Sigmoid colon (tissue), 7 donors: ENCODE measurements around the gene FLNC. TPM values are rescaled to one million over a fixed set of nuclear protein-coding genes. Genes with fewer than 3 reads are reported as not detected.

Experiments
- DNase-seq: peaks from one replicate; pipeline ENCODE4 v3.0.0-alpha.2; 2019
- H3K27ac ChIP-seq, 4 donors: fragments of 200-600 bp; sonication (generic); one replicate each; pipeline ENCODE4 v1.5.1; 2016 to 2019; ENCODE audit warnings: mild to moderate bottlenecking in 1 of 4
- H3K27me3 ChIP-seq, 3 donors: fragments of 200-600 bp; sonication (generic); one replicate each; pipeline ENCODE4 v1.5.1; 2019; ENCODE audit warnings: mild to moderate bottlenecking in 1 of 3
- H3K36me3 ChIP-seq, 4 donors: fragments of 200-600 bp; sonication (generic); one replicate each; pipeline ENCODE4 v1.5.1; 2016 to 2019
- H3K4me1 ChIP-seq, 4 donors: fragments of 200-600 bp; sonication (generic); one replicate each; pipeline ENCODE4 v1.5.1; 2017 to 2019
- H3K4me3 ChIP-seq, 4 donors: fragments of 200-600 bp; sonication (generic); one replicate each; pipeline ENCODE4 v1.5.1; 2017 to 2019; ENCODE audit warnings: mild to moderate bottlenecking in 2 of 4, moderate library complexity in 1 of 4
- H3K9me3 ChIP-seq, 4 donors: fragments of 200-600 bp in 3 of 4; sonication (generic) in 3 of 4; one replicate each; pipeline versions ENCODE4 v1.5.1 to v1.6.1; 2013 to 2019
- EP300 ChIP-seq, 4 donors: sonication (generic); formaldehyde crosslinking; IDR thresholded peaks; one replicate each; pipeline ENCODE4 v1.6.1; 2017; ENCODE audit warnings: antibody characterized with exemption in 4 of 4
- POLR2A ChIP-seq, 2 donors: fragments of 450-650 bp; IDR thresholded peaks; one replicate each; pipeline ENCODE4 v1.6.1; 2016; ENCODE audit warnings: antibody characterized with exemption in 2 of 2, mild to moderate bottlenecking in 2 of 2, moderate library complexity in 2 of 2
- POLR2AphosphoS5 ChIP-seq, 4 donors: sonication (generic); formaldehyde crosslinking; IDR thresholded peaks; one replicate each; pipeline ENCODE4 v1.6.1; 2017; ENCODE audit warnings: antibody characterized with exemption in 4 of 4
- WGBS, 2 donors: extraction: QIAGEN DNeasy Blood & Tissue Kit; methylation state at CpG; one replicate each; pipeline ENCODE4 v1.1.7; 2013; 5-methylcytosine and 5-hydroxymethylcytosine counted together
- intact Hi-C: fragments of 100-400 bp; cut with DNase I; formaldehyde crosslinking; loops from one replicate; pipeline ENCODE4 v1.15.1; 2023
- polyA plus RNA-seq, 3 donors: library from polyadenylated mRNA; stranded (reverse); fragments of 200-250 nt; gene quantifications; one replicate each; pipeline ENCODE4 v1.2.3, GENCODE V29; 2013
- total RNA-seq, 4 donors: library from RNA; depleted of rRNA; stranded (reverse); fragments of >200 nt; gene quantifications; one replicate each; pipeline ENCODE4 v1.1.0, GENCODE V29; 2016
- TF ChIP-seq, protein P1 (sequence below), 4 experiments: fragments of 450-650 bp in 3 of 4; fragments of 200-600 bp in 1 of 4; IDR thresholded peaks; one replicate each; pipeline ENCODE4 v1.5.1; 2016 to 2019; ENCODE audit warnings: antibody characterized with exemption in 4 of 4, mild to moderate bottlenecking in 3 of 4, moderate library complexity in 2 of 4
- donor health status: healthy with polysubstance abuse.
- donor health status: Bipolar disorder and iron deficiency.
- donor health status: healthy.

FLNC gene
- total and polyA plus RNA-seq, 7 donors = 0.69 to 489 (median 95.3) TPM

DNA sequence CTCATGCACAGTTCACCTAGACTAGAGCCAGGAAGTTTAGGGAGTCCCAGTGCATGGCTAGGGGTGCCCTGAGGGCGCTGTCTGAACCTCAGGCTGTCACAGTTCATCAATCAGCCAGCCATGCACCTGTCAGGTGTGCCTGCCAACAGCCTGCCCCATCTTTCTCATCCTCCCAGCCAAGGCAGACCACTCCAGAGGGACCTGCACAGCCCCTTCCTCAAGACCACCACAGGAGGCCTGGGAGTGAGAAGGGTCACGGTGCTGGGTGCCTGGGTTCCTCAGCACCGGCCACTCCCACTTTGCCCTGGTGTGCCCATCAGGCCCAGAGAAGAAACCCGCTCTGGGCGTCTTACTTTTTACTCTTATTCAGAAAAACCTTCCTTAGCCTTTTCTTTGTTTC lies 40.8 kb downstream of the FLNC start:
- Histone ChIP-seq H3K27me3 (no peaks in the 10 kb centered on the region), H3K4me1 (peaks cover 0 to 22% (median 20%) of the 10 kb centered on the region in 4 donors), H3K27ac (no peak overlapping the region), H3K36me3 (peaks cover 0 to 4% (median under 1%) of the 10 kb centered on the region in 4 donors), H3K4me3 (no peak overlapping the region), H3K9me3 (no peaks in the 10 kb centered on the region)
- intact Hi-C loops = no loop called here
- WGBS, 2 donors = 91 to 96% methylated on average over 5 of the region's 5 CpGs
- DNase-seq = no peak
- TF ChIP-seq POLR2A (IDR thresholded peaks at IDR 0.05) (no peak), EP300 (IDR thresholded peaks at IDR 0.05) (no peak), POLR2AphosphoS5 (IDR thresholded peaks at IDR 0.05) (no peak)
- TF ChIP-seq, protein P1, sequence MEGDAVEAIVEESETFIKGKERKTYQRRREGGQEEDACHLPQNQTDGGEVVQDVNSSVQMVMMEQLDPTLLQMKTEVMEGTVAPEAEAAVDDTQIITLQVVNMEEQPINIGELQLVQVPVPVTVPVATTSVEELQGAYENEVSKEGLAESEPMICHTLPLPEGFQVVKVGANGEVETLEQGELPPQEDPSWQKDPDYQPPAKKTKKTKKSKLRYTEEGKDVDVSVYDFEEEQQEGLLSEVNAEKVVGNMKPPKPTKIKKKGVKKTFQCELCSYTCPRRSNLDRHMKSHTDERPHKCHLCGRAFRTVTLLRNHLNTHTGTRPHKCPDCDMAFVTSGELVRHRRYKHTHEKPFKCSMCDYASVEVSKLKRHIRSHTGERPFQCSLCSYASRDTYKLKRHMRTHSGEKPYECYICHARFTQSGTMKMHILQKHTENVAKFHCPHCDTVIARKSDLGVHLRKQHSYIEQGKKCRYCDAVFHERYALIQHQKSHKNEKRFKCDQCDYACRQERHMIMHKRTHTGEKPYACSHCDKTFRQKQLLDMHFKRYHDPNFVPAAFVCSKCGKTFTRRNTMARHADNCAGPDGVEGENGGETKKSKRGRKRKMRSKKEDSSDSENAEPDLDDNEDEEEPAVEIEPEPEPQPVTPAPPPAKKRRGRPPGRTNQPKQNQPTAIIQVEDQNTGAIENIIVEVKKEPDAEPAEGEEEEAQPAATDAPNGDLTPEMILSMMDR (IDR thresholded peaks at IDR 0.05) = no peak

DNA sequence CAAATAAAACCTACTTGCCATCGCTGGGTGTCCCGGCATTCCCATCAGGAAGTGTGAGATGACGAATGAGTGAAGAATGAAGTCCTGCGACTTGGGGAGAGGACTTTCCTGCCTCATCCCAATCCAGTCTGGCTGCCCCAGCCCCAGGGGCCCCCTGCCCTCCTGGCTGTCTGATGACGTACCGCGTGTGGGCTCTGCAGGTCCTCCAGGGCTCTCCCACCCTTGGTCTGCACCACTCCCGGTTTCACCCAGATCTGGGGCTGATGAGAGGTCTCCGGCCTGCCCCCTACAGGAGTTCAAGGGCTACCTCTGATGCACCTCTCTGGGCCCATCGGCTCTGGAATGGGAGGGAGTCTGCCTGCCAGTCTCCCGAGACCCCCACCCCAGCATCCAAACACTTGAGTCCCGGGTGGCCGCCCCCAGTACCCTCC lies 42.2 kb downstream of the FLNC start:
- intact Hi-C loops = no loop called here
- Histone ChIP-seq H3K4me1 (peaks cover 0 to 22% (median 20%) of the 10 kb centered on the region in 4 donors), H3K27ac (no peak overlapping the region), H3K36me3 (no peaks in the 10 kb centered on the region), H3K9me3 (no peaks in the 10 kb centered on the region), H3K27me3 (no peaks in the 10 kb centered on the region), H3K4me3 (no peak overlapping the region)
- TF ChIP-seq POLR2AphosphoS5 (IDR thresholded peaks at IDR 0.05) (no peak), EP300 (IDR thresholded peaks at IDR 0.05) (no peak), POLR2A (IDR thresholded peaks at IDR 0.05) (no peak)
- TF ChIP-seq, protein P1 (IDR thresholded peaks at IDR 0.05) = no peak
- WGBS, 2 donors = 84 to 85% methylated on average over 13 of the region's 13 CpGs
- DNase-seq = no peak

DNA sequence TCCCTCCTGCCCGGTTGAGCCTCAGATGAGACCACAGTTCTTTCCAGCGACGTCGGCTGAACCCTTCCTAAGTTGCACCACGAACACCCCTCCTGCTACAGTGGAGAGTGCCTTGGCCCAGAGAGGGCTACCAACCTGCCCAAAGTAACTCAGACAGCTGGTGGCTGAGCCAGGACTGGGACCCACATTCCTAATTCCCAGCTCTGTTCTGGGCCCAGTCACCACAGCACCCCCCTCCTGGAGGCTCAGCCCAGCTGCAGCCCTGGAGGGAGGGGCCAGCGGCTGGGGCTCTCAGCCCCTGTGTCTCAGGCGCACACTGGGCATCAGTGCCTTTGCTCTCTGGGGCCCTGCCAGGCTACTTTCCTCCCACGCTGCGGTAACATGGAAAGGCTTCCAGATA lies 43.0 kb downstream of the FLNC start:
- intact Hi-C loops = no loop called here
- TF ChIP-seq POLR2AphosphoS5 (IDR thresholded peaks at IDR 0.05) = no peak
- TF ChIP-seq EP300 (IDR thresholded peaks at IDR 0.05) = no peak
- TF ChIP-seq, protein P1 (IDR thresholded peaks at IDR 0.05) = no peak
- no peak for TF ChIP-seq POLR2A (IDR thresholded peaks at IDR 0.05)
- Histone ChIP-seq H3K27ac (no peak overlapping the region), H3K4me3 (no peak overlapping the region), H3K9me3 (no peaks in the 10 kb centered on the region), H3K36me3 (no peaks in the 10 kb centered on the region), H3K4me1 (peaks cover 0 to 22% (median 20%) of the 10 kb centered on the region in 4 donors), H3K27me3 (no peaks in the 10 kb centered on the region)
- DNase-seq = no peak
- 67 to 86% methylated on average over 9 of the region's 9 CpGs for WGBS, 2 donors

DNA sequence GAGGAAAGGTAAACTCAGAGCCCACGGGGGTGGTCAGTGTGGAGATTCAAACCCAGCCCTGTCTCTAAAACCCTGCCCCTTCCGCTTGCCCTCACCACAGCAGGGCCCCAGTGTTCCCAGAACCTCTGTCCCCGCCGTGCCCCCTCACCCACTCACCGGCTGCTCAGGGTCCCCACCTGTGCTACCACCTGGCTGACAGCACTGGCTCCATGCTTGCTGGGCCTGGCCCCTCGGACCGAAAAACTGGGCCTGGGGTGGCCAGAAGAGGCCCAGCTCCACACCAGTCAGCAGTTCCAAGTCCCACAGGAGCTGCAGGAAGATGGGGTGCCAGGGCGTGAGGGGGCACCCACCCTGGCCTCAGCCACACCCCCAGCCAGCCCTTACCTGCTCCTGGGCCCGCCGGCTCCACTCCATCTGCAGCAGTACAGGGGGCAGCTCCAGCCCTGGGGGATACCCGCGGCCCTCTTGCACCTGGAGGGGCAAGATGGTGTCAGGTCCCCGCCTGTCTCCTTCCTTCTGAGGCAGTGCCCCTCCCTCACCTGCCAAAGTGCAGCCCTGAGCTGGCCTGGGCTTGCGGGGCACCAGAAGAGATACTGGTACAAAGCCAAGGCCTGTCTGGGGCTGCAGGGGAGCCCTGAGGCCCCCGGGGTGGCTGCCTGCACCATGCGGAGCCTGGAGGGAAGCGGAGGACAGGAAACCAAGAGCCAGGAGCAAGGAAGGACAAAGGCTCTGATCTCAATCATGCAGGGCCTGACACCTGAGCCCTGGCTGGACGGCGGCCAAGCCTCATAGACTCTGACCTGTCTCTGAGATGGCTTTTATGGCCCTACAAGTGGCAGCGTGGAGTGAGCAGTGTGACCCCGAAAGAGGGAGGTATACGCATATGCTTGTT lies 44.2 kb downstream of the FLNC start:
- Histone ChIP-seq H3K4me3 (no peak overlapping the region), H3K27ac (no peak overlapping the region), H3K9me3 (no peaks in the 10 kb centered on the region), H3K27me3 (no peaks in the 10 kb centered on the region), H3K36me3 (no peaks in the 10 kb centered on the region), H3K4me1 (peaks cover 0 to 11% (median 9%) of the 10 kb centered on the region in 4 donors)
- DNase-seq = no peak
- TF ChIP-seq POLR2A (IDR thresholded peaks at IDR 0.05) (no peak), POLR2AphosphoS5 (IDR thresholded peaks at IDR 0.05) (no peak), EP300 (IDR thresholded peaks at IDR 0.05) (no peak)
- TF ChIP-seq, protein P1 (IDR thresholded peaks at IDR 0.05) = no peak
- intact Hi-C loops = no loop called here
- 26 to 70% methylated on average over 22 of the region's 22 CpGs for WGBS, 2 donors
